Panc1 (cell line): ENCODE measurements around the gene ADCY9. TPM values are rescaled to one million over a fixed set of nuclear protein-coding genes. Genes with fewer than 3 reads are reported as not detected.
A peak's percentile ranks its signal among the peaks of the same experiment; 100 is the strongest.
"Not testable (repeated sequence)": the region's sequence is repeated elsewhere in the genome, so short reads cannot be mapped to it uniquely, and the experiment has no call there.

Experiments
- ATAC-seq: fragments of 200-7000 bp; cut with Tn5 transposase; 2 replicates; pipeline ENCODE4 v1.9.1; 2020; ENCODE audit warnings: mild to moderate bottlenecking, moderate library complexity
- BruUV-seq: library from RNA; stranded (reverse); fragments of 400-500 nt; replicated peaks from 2 replicates; lab custom pipeline; 2021; lab: Mats Ljungman, UMichigan
- CTCF ChIA-PET: fragments of 300-600 bp; sonication (Branson Sonifier 250); formaldehyde crosslinking; loops from one replicate; lab custom pipeline; 2022; ENCODE audit warnings: antibody characterized with exemption; lab: Charles Lee
- POLR2A ChIA-PET: fragments of 300-600 bp; sonication (Branson Sonifier 250); formaldehyde crosslinking; loops from one replicate; lab custom pipeline; 2022; ENCODE audit warnings: antibody characterized with exemption; lab: Charles Lee
- DNase-seq: peaks from one replicate; pipeline ENCODE4 v3.0.0-alpha.2; 2010; ENCODE audit warnings: low read depth, low spot score
- H3K27ac ChIP-seq: 2 replicates; pipeline ENCODE4 v1.5.1; 2011; ENCODE audit warnings: mild to moderate bottlenecking, low read length, inconsistent platforms
- H3K27me3 ChIP-seq: fragments of 200-500 bp; sonication (Bioruptor generic); 2 replicates; pipeline ENCODE4 v1.6.0; 2014; ENCODE audit warnings: low read length, inconsistent platforms; ENCODE audit not compliant: control insufficient read depth, insufficient read depth
- H3K36me3 ChIP-seq: fragments of 200-500 bp; sonication (Bioruptor generic); 2 replicates; pipeline ENCODE4 v1.5.1; 2014; ENCODE audit warnings: inconsistent platforms, mild to moderate bottlenecking, low read length, moderate library complexity; ENCODE audit not compliant: control insufficient read depth, insufficient read depth
- H3K4me1 ChIP-seq: 2 replicates; pipeline ENCODE4 v1.5.1; 2011; ENCODE audit warnings: inconsistent platforms, mild to moderate bottlenecking, low read length, moderate library complexity; ENCODE audit not compliant: control insufficient read depth, insufficient read depth
- H3K4me3 ChIP-seq, 2 experiments: 2 replicates each; pipeline ENCODE4 v1.5.1; 2011 to 2012; ENCODE audit warnings: low read depth in 2 of 2, low read length in 2 of 2, mild to moderate bottlenecking in 2 of 2, inconsistent platforms in 1 of 2, moderate library complexity in 1 of 2
- H3K9me3 ChIP-seq: fragments of 200-500 bp; sonication (Bioruptor generic); 2 replicates; pipeline ENCODE4 v1.5.1; 2014; ENCODE audit warnings: low read depth, mild to moderate bottlenecking, inconsistent platforms, low read length, moderate library complexity; ENCODE audit not compliant: control insufficient read depth, insufficient read depth
- CTCF ChIP-seq: fragments of 450-650 bp; IDR thresholded peaks from 2 replicates; pipeline ENCODE4 v1.5.1; 2017; ENCODE audit warnings: mild to moderate bottlenecking
- POLR2AphosphoS5 ChIP-seq: IDR thresholded peaks from 2 replicates; pipeline ENCODE4 v1.6.1; 2012; ENCODE audit warnings: mild to moderate bottlenecking, low read depth, low read length, moderate library complexity
- REST ChIP-seq, 2 experiments: IDR thresholded peaks; 2 replicates each; pipeline ENCODE4 v1.6.1; 2011 to 2012; ENCODE audit warnings: low read depth in 2 of 2, control low read depth in 1 of 2, low read length in 1 of 2, mild to moderate bottlenecking in 1 of 2, moderate library complexity in 1 of 2; ENCODE audit not compliant: insufficient read depth in 1 of 2
- SIN3A ChIP-seq: IDR thresholded peaks from 2 replicates; pipeline ENCODE4 v1.6.1; 2012; ENCODE audit warnings: low read depth, mild to moderate bottlenecking, low read length, moderate library complexity, borderline replicate concordance; ENCODE audit not compliant: insufficient read depth
- TCF7L2 ChIP-seq: IDR thresholded peaks from 2 replicates; pipeline ENCODE4 v1.6.1; 2011; ENCODE audit warnings: mild to moderate bottlenecking, low read depth, low read length, inconsistent platforms
- in situ Hi-C: cut with HindIII; loops from 2 replicates; pipeline ENCODE4 v1.10.0; 2016; ENCODE audit warnings: low sequenced_read_pairs, low pct_unique_long_range_greater_than_20kb
- intact Hi-C: fragments of 100-400 bp; cut with micrococcal nuclease; formaldehyde crosslinking; loops from one replicate; pipeline ENCODE4 v1.10.0; 2022; ENCODE audit not compliant: unreplicated experiment
- total RNA-seq: library from RNA; stranded (reverse); gene quantifications from one replicate; pipeline ENCODE4 v1.2.1, GENCODE V29; 2021; ENCODE audit not compliant: unreplicated experiment

The ADCY9 gene
- total RNA-seq, 1 experiment from 2014 or later: 29.8 TPM

- intact Hi-C loops: no loop called here
- CTCF ChIA-PET: no interaction called here
- in situ Hi-C loops: no loop called here
- Histone ChIP-seq H3K4me1 (peaks cover 5% of the 10 kb centered on the region), H3K9me3 (no peaks in the 10 kb centered on the region), H3K4me3 (no peak overlapping the region), H3K36me3 (no peaks in the 10 kb centered on the region), H3K27ac (no peak overlapping the region), H3K27me3 (no peaks in the 10 kb centered on the region)
- peak; percentile 64 for ATAC-seq
- DNase-seq: no peak
- POLR2A ChIA-PET: no interaction called here
- no TSS peak for BruUV-seq
- TF ChIP-seq SIN3A (no peak), TCF7L2 (no peak), CTCF (no peak), REST (IDR thresholded peaks at IDR 0.05; ENCODE audit: insufficient read depth in 1 of 2, low read depth in 2 of 2, low read length in 1 of 2) (no peak)
These were observed 163.5 kb downstream of the ADCY9 start for GRCh38 chr16:3952737-3953131.

- ChIA-PET POLR2A (no interaction called here), CTCF (no interaction called here)
- no TSS peak for BruUV-seq
- intact Hi-C loops: no loop called here
- Histone ChIP-seq H3K27me3 (no peaks in the 10 kb centered on the region), H3K9me3 (no peaks in the 10 kb centered on the region), H3K4me3 (no peak overlapping the region), H3K36me3 (no peaks in the 10 kb centered on the region), H3K4me1 (peaks cover 4% of the 10 kb centered on the region), H3K27ac (no peak overlapping the region)
- no peak for DNase-seq
- TF ChIP-seq CTCF: no peak
- TF ChIP-seq POLR2AphosphoS5: no peak
- no peak for TF ChIP-seq REST (IDR thresholded peaks at IDR 0.05; ENCODE audit: insufficient read depth in 1 of 2, low read depth in 2 of 2, low read length in 1 of 2)
- no peak for TF ChIP-seq TCF7L2
- no peak for TF ChIP-seq SIN3A
- in situ Hi-C loops: no loop called here
- 0 out of 2 replicates have a peak, but pooled peaks have one; percentile 9 for ATAC-seq
These were observed 164.1 kb downstream of the ADCY9 start for GRCh38 chr16:3951861-3952736.

- H3K27me3 ChIP-seq, in situ Hi-C loops, H3K9me3 ChIP-seq, BruUV-seq, H3K27ac ChIP-seq, intact Hi-C loops, CTCF ChIA-PET, H3K4me3 ChIP-seq, ATAC-seq, H3K36me3 ChIP-seq, H3K4me1 ChIP-seq, DNase-seq: not testable (repeated sequence)
- POLR2A ChIA-PET: interaction anchor here (0.7 kb wide), 1 partner anchor 195 kb away, joined by 14 read pairs; no protein-coding TSS in a partner anchor
These were observed 164.9 kb downstream of the ADCY9 start for GRCh38 chr16:3951380-3951779.
